Bronchial epithelial cell (primary cell): ENCODE measurements around the gene STYXL2. TPM values are rescaled to one million over a fixed set of nuclear protein-coding genes. Genes with fewer than 3 reads are reported as not detected.
A peak's percentile ranks its signal among the peaks of the same experiment; 100 is the strongest.

Source experiments
- DNase-seq: peaks from one replicate; pipeline ENCODE4 v3.0.0-alpha.2; 2010; ENCODE audit warnings: low read depth
- FAIRE-seq: peaks from 2 replicates; lab custom pipeline; 2011; peaks lifted over from hg19 to GRCh38; lab: Jason Lieb, UNC
- H3K27me3 ChIP-seq: 2 replicates; pipeline ENCODE4 v1.5.1; 2011; ENCODE audit warnings: low read length; ENCODE audit not compliant: control insufficient read depth, insufficient read depth
- H3K36me3 ChIP-seq: 2 replicates; pipeline ENCODE4 v1.5.1; 2011; ENCODE audit warnings: low read length; ENCODE audit not compliant: control insufficient read depth, insufficient read depth
- H3K4me3 ChIP-seq: 2 replicates; pipeline ENCODE4 v1.5.1; 2011; ENCODE audit warnings: mild to moderate bottlenecking, low read depth, low read length, control low read depth
- CTCF ChIP-seq: IDR thresholded peaks from 2 replicates; pipeline ENCODE4 v1.5.1; 2011; ENCODE audit warnings: mild to moderate bottlenecking, moderate library complexity, low read length, control low read depth, inconsistent platforms; ENCODE audit not compliant: insufficient read depth, severe bottlenecking
- total RNA-seq: library from RNA; depleted of rRNA; stranded (reverse); fragments of >200 nt; gene quantifications from 2 replicates; pipeline ENCODE4 v1.2.1, GENCODE V29; 2014

Gene STYXL2
- total RNA-seq, 1 donor from 2014 or later, result not detected

GRCh38 chr1:167119696-167120095 is 25.8 kb downstream of the STYXL2 start:
- DNase-seq (no peak), FAIRE-seq (peak; percentile 13)
- Histone ChIP-seq H3K4me3 (no peak overlapping the region), H3K27me3 (peaks cover 2% of the 10 kb centered on the region), H3K36me3 (no peaks in the 10 kb centered on the region)
- TF ChIP-seq CTCF, result no peak

DNA sequence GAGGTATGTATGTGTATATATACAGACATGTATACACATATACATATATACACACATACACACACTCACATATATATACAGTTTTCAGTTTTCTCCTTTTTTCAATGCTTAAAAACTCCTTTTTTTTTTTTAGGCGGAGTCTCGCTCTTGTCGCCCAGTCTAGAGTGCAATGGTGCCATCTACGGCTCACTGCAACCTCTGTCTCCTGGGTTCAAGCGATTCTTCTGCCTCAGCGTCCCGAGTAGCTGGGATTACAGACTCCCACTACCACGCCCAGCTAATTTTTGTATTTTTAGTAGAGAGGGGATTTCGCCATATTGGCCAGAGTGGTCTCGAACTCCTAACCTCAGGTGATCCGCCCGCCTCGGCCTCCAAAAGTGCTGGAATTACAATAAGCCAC is 27.0 kb downstream of the STYXL2 start:
- FAIRE-seq, result no peak
- no peaks in the 10 kb centered on the region for H3K36me3 ChIP-seq
- H3K4me3 ChIP-seq, result no peak overlapping the region
- no peaks in the 10 kb centered on the region for H3K27me3 ChIP-seq
- TF ChIP-seq CTCF, result no peak
- no peak for DNase-seq

DNA sequence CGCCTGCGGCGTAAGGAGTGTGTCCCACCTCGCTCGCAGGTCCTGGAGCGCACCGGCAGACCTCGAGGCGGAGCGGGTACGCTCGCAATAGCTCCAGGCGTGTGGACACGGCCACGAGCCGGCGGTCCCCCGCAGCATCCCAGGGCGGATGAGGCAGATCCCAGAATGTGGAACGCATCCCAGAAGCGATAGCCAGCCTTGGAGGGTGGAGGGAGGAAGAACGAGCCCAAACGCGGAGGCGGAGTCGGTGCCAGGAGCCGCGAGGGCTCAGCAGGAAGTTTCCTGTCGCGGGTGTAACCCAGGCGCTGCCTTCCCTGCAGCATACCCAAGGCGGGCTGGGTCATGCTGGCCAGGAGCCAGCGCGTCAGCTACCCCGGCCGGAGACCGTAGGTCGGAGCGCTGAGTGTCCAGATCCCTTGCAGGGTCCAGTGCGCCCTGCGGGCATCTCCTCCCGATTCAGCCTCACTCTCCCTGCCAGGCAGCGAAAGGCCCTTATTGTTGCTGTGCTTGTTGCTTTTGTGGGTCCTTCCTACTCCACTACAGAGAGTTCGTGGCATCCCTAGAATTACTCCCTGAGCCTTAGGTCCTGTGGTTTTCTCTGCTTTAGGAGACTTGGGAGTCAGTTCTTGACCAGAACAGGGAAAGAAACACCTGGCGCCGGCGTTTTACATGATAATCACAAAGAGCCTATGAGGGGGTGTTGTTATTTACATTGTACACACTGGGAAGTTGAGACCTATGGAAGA is 27.7 kb downstream of the STYXL2 start:
- TF ChIP-seq CTCF, result no peak
- DNase-seq (peak; percentile 47), FAIRE-seq (no peak)
- Histone ChIP-seq H3K4me3 (peak overlapping the region; percentile 14), H3K36me3 (no peaks in the 10 kb centered on the region), H3K27me3 (no peaks in the 10 kb centered on the region)

GRCh38 chr1:167122121-167122480 is 28.2 kb downstream of the STYXL2 start:
- no peak overlapping the region for H3K4me3 ChIP-seq
- no peaks in the 10 kb centered on the region for H3K27me3 ChIP-seq
- FAIRE-seq, result no peak
- TF ChIP-seq CTCF, result no peak
- no peaks in the 10 kb centered on the region for H3K36me3 ChIP-seq
- DNase-seq, result no peak

GRCh38 chr1:167122568-167122967 is 28.7 kb downstream of the STYXL2 start:
- Histone ChIP-seq H3K27me3 (peaks cover 1% of the 10 kb centered on the region), H3K36me3 (no peaks in the 10 kb centered on the region), H3K4me3 (no peak overlapping the region)
- TF ChIP-seq CTCF, result no peak
- FAIRE-seq, result no peak
- no peak for DNase-seq

DNA sequence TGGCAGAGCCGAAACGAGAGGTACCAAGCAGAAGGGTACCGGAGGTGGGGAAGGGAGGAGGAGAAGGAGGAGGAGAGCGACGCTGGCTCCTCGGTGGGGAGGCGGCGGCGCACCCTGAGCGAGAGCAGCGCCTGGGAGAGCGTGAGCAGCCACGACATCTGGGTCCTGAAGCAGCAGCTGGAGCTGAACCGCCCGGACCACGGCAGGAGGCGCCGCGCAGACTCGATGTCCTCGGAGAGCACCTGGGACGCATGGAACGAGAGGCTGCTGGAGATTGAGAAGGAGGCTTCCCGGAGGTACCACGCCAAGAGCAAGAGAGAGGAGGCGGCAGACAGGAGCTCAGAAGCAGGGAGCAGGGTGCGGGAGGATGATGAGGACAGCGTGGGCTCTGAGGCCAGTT is 32.4 kb downstream of the STYXL2 start:
- FAIRE-seq, result no peak
- Histone ChIP-seq H3K27me3 (peaks cover 1% of the 10 kb centered on the region), H3K4me3 (no peak overlapping the region), H3K36me3 (no peaks in the 10 kb centered on the region)
- no peak for DNase-seq
- TF ChIP-seq CTCF, result no peak
